ENCODE results near the gene C12orf57.

C12orf57 gene

GRCh38 chr12:6965026-6965661, 21.3 kb downstream of the C12orf57 start:
- DNase-seq (ENCODE audit: low spot score) = peak; percentile 89

GRCh38 chr12:6965714-6966113, 21.9 kb downstream of the C12orf57 start:
- DNase-seq (ENCODE audit: low spot score) = no peak

- peak; percentile 17 for DNase-seq (ENCODE audit: low spot score)
These were observed 22.5 kb downstream of the C12orf57 start for GRCh38 chr12:6966351-6966750.

DNA sequence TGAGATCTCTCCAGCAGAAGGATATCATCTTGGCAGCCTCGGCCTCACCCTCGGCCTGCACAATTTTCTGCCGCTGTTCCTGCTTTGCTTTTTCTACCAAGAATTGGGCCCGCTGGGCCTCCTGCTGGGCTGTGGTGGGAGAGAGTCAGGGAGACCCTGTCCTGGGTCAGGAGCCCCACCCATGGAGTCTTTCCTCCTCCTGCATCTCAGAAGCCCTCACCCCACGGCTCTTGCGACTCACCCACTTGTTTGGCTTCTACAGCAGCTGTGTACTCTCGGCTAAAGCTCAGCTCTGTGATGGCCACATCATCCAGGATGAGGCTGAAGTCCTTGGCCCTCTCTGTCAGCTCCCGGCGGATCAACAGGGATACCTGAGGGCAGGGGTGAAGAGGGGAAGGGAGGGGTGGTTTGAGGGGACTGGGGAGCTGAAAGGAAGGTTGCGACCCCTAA, 23.9 kb downstream of the C12orf57 start:
- DNase-seq (ENCODE audit: low spot score) = no peak

GRCh38 chr12:6968426-6968825, 24.6 kb downstream of the C12orf57 start:
- DNase-seq (ENCODE audit: low spot score) = no peak

DNA sequence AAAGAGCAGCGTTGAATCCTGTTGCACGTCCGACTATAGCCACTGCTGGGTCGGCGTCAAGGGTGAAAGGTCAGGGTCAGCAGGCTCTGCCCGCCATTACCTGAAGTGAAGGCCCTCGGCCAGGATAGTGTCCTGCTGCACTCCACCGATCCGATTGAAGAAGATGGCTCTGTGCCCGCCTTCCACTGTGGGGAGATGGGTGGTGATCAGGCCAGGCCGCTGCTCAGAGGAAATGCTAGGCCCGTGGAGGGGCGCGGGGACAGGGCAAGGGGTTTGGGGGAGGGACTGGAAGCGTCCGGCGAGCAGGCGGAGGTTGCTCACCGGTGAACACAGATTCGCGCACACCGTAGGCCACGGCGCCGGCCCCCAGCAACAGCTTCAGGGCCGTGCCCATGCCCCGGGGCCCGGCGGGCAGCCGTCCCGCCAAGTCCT, 26.3 kb downstream of the C12orf57 start:
- no peak for DNase-seq (ENCODE audit: low spot score)

- DNase-seq (ENCODE audit: low spot score) = no peak
These were observed 30.4 kb downstream of the C12orf57 start for GRCh38 chr12:6974180-6974579.

GRCh38 chr12:6975297-6976032, 31.6 kb downstream of the C12orf57 start:
- DNase-seq (ENCODE audit: low spot score) = no peak

GRCh38 chr12:6977653-6978052, 33.8 kb downstream of the C12orf57 start:
- DNase-seq (ENCODE audit: low spot score) = no peak

DNA sequence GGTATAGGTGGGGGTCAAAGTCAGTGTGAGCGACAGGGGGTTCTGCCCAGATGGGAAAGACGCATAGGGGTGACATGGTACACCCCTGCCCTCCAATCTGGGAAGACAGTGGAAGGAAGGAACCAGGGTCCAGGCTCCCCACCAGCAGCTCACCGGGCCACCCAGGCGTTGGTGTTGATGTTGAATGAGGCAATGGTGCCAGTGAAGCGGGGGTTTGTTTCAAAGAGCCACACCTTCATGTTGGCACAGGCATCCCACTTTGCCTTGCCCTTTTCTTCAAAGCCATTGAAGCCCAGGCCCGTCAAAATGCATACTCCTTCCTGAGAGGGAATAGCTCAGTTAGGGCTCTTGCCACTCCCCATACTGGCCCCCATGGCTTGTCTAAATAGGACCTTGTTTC, 34.4 kb downstream of the C12orf57 start:
- DNase-seq (ENCODE audit: low spot score) = no peak

DNA sequence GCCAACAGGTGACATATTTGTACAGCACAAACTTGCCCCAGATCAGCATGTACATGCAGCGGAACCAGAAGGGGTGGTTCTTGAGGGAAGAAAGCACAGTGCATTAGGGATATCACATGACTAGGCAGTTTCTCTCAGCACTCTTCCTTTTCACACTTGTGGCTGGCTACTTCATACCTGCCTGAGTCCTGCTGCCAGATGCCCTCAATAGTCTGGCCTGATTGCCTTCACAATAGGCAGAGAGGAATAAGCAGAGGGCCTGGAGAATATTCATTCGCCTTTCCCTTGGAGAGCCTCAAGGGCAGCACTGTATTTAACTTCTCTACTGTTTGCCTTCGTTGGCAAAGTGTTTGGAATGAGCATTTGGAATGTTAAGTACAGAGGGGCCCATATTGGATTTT, 34.8 kb downstream of the C12orf57 start:
- DNase-seq (ENCODE audit: low spot score) = no peak

GRCh38 chr12:6979021-6979420, 35.2 kb downstream of the C12orf57 start:
- no peak for DNase-seq (ENCODE audit: low spot score)

DNA sequence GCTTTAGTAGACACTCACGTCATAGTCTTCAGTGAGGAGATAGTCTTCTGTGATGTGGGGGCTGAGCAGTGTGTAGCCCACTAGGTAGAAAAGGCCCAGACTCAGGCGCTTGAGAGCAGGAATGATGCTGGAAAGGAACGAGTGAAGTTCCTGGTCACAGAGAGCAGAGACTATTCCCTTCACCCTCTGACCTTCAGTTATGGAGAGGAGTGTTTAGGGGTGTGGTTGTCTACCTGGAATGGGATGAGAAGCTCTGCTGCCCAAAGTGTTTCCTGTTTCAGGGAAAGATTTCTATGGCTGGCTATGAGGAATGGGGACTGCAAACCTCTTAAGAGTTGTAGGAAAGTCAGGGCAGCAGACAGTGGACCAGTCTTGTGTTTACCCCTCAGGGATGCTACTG, 35.6 kb downstream of the C12orf57 start:
- no peak for DNase-seq (ENCODE audit: low spot score)

GRCh38 chr12:6980075-6980474, 36.3 kb downstream of the C12orf57 start:
- DNase-seq (ENCODE audit: low spot score) = no peak

DNA sequence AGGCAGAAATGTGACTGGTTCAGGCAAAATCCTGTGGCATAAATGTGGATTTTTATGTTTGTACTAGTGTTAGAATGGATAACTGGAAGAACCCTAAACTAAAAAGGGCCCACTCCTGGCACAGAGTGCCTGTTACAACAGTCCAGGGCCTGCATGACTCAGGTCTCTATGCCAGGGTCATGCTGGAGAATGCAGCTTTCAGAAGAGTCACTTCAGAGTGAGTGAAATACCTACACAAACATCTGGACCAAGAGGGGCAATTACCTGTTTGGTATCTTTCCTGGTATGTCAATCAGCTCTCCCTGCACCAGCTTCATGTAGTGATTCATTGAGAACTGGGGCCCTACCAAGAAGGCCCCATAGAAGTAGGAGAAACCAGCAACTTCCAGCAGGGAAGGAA, 36.9 kb downstream of the C12orf57 start:
- DNase-seq (ENCODE audit: low spot score) = no peak

DNA sequence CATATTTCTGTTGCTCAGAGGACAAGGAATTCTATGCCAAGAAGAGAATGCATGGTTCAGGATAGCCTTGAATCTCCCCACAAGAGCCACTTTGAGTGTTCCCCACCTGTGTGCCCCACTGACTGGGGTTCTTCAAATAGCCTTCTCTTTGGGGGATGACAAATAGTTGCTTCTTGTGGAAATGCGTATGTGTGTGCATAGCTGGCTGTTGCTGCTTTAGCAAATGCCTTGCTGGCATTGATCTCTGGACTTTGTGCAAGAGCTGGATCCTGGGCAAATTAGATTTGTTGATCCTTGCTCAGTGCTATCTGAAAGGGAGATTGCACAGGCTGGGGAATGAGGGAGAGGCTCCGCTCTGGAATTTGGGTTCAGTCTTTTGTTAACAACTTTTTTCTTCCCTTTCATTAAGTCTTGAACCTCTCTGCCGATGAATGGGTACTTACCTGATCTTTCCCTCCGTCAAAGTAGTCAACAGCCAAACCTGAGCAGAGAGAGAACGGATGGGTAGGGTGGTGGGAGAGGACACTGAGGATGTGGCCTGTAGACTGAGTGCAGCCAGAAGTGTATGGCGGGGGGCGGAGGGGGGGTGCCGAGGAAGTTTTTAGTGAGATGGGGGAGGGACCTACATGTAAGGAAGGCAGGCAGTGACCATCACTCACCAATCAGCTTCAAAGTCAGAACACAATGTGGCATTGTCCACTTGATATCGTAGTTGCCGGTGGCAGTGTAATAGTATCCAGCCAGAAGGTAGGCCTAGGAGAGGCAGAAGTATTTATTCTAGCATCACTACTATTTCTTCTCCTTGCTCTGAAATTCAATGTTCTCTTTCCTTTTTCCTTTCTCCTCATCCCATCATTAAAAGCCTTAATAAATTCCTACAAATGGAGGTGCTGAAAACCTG, 37.6 kb downstream of the C12orf57 start:
- no peak for DNase-seq (ENCODE audit: low spot score)

DNA sequence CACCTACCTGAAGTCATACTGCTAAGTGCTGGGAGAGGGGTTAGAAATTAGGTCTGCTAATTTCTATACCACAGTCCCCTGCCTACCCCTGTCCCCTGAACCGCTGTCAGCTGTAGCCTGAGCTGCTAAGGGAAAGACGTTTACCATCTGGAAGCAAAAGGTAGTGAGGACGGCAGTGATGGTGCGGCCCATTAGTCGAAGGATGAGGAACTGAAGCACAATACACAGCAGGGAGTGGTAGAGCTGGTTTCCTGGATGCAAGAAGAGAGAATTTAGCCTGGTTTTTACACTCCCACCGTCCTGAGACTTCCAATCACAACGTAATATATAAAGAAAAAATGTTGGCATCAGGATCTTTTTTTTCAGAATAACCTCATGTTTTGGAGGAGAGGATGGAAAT, 38.7 kb downstream of the C12orf57 start:
- no peak for DNase-seq (ENCODE audit: low spot score)

- no peak for DNase-seq (ENCODE audit: low spot score)
These were observed 44.2 kb downstream of the C12orf57 start for GRCh38 chr12:6987956-6988553.
